ENCODE results near the gene RPTOR. TPM values are rescaled to one million over a fixed set of nuclear protein-coding genes. Genes with fewer than 3 reads are reported as not detected.

The RPTOR gene
- total RNA-seq, 1 experiment from 2014 or later = 19.8 TPM

DNA sequence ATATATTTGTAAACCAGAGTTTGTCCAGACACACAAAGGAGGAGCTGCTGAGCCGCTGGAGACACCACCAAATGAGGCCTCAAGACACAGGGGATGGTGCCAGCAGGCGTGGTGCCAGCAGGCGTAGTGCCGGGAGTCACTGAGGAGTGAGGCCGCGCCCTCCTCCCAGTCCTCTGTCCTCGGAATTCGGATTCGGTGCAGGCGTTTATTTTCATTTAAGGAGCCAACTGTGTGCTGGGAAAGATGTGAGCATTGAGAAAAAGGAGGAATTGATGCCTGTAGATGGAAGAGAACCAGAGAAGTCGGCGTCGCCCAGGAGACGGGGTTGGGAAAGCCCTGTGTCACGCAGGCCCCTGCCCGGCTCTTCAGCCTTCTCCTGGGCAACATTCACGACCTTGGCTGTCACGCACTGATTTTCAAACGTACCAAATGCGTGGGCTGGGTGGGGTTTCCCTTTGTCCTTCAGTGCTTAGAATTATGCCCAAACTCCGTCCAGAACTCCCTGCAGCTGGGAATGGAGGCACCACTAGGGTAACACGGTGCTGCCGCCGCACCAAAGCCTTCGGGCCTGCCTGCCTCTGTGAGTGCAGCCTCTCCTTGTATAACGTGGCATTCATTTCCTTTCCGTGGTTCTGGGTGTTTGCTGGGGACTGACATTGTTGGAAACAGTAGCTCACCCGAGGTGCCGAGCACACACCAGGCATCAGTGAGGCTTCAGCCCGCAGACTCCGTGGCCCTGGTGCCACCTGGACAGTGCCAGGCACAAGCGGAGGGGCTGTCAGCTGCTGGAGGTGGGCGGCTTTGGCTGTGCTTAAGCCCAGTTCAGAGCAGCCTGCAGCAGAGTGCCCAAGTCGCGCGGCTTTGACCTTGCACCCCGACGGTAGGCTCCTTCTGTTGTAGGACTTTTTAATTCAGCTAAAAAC is 398.0 kb downstream of the RPTOR start:
- in situ Hi-C loops (cut with HindIII; ENCODE audit: low pct_unique_long_range_greater_than_20kb, low sequenced_read_pairs) = no loop called here
- DNase-seq (ENCODE audit: low read depth) = no peak

DNA sequence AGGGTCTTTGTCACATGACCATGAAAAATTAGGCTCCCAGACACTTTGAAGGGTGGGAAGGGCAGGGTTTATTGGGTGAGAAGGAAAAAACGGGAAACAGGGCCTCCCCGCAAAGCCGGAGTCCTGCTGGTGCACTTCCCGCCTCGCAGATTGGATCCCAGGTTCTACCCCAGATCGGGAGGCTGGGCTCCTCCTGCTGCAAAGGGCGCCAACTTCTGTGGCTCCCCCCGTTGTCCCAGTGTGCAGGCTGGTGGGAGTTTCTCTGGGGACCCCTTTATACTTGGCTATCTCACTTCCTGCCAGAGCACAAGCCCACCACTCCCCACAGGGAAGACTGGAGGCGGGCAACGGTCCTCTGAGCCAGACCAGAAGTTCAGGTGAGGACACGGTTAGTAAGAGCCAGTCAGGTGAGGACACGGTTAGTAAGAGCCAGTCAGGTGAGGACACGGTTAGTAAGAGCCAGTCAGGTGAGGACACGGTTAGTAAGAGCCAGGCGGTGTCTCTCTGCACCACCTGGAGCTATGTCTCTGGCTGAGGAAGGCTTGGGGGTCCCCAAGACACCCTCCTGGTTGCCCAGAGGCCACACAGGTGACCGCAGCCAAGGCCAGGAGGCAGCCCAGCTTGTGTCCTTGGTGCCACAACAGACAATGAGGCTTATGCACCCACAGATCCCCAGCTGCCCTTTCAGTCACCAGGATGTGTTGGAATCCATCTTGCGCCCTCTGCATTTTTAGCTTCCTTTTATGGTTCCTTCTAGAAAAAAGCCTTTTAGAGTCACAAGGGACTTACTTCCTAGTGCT is 398.9 kb downstream of the RPTOR start:
- in situ Hi-C loops (cut with HindIII; ENCODE audit: low pct_unique_long_range_greater_than_20kb, low sequenced_read_pairs) = no loop called here
- no peak for DNase-seq (ENCODE audit: low read depth)

DNA sequence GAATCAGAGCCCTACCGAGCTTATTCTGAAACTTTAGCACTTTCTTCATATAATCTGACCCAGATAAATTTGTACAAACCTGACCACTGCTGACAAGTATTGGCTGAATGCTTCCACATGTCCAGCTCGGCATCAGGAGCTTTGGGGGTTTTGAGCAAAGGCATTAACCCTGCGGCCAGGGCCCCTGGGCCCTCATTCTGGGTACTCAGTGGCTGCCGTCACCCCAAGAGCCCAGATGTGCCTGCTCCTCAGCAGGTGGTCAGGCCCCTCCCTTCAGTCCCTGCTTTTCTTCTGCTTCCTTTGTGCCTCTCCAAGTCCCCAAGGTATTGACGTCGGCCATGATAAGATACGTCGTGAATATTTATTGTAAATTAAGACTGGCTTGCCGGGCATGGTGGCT is 399.7 kb downstream of the RPTOR start:
- no peak for DNase-seq (ENCODE audit: low read depth)
- in situ Hi-C loops (cut with HindIII; ENCODE audit: low pct_unique_long_range_greater_than_20kb, low sequenced_read_pairs) = no loop called here

DNA sequence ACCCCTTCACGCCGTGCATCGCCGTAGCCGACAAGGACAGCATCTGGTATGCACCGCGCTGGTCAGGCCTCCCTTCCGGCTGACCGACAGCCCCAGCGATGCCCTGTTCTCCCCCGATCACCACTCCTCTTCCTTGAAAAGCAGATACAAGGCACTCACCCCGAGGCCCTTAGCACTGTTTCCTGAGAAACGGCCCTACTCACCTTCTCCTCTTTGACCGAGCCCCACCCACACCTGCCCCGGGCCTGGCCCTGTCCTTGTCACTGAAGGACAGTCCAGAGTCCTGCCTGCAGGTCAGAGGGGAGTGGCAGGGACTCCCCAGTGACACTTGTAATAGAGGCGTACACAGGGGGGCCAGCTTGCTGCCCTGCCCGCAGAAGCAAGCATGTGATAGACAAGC is 401.1 kb downstream of the RPTOR start:
- in situ Hi-C loops (cut with HindIII; ENCODE audit: low pct_unique_long_range_greater_than_20kb, low sequenced_read_pairs) = no loop called here

DNA sequence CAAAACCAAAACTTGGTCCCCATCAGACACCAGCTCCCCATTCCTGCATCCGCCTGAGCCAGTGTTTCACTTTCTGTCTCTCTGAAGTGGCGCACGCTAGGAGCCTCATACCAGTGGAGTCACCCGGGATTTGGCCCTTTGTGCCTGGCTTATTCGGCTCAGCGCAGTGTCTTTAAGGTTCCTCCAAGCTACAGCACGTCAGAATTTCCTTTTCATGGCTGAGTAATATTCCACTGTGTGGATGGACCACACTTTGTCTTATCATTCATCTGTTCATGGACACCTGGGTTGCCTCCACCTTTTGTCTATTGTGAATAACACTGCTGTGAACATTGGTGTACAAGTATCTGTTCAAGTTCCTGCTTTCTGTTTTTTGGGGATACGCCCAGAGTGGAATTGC is 401.8 kb downstream of the RPTOR start:
- DNase-seq (ENCODE audit: low read depth) = no peak
- in situ Hi-C loops (cut with HindIII; ENCODE audit: low pct_unique_long_range_greater_than_20kb, low sequenced_read_pairs) = no loop called here

More for the DNA sequence above, 401.1 kb downstream of the RPTOR start:
- no peak for DNase-seq (ENCODE audit: low read depth)

DNA sequence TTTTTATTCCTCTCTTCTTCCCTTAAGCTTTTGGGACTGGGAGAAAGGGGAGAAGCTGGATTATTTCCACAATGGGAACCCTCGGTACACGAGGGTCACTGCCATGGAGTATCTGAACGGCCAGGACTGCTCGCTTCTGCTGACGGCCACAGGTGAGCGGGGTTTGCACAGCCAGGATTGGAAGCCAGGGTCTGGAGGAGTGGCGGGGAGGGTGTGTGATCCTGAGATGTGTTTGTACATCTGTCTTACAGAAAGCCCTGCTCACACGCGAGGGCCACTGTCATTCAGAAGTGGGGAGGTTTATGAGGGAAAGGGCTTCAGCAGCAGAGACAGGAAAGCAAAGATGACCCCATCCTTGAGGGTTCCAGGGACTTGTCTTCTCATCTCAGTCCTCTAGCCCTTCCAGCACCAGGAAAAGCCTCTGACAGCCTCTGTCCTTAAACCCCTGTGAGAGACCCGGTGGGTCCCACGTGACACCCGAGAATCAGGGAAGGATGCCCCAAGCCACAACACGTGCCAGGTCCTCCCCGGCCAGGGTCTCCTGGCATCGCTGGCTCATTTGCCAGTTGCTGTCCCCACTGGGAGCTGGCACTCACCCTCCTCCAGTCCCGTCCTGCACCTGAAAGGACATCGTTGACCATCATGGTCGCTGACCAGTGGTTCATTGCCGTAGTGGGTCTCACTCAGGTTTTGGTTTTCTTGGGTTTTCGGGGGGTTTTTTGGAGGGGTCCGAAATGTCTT is 402.7 kb downstream of the RPTOR start:
- in situ Hi-C loops (cut with HindIII; ENCODE audit: low pct_unique_long_range_greater_than_20kb, low sequenced_read_pairs) = no loop called here
- no peak for DNase-seq (ENCODE audit: low read depth)

DNA sequence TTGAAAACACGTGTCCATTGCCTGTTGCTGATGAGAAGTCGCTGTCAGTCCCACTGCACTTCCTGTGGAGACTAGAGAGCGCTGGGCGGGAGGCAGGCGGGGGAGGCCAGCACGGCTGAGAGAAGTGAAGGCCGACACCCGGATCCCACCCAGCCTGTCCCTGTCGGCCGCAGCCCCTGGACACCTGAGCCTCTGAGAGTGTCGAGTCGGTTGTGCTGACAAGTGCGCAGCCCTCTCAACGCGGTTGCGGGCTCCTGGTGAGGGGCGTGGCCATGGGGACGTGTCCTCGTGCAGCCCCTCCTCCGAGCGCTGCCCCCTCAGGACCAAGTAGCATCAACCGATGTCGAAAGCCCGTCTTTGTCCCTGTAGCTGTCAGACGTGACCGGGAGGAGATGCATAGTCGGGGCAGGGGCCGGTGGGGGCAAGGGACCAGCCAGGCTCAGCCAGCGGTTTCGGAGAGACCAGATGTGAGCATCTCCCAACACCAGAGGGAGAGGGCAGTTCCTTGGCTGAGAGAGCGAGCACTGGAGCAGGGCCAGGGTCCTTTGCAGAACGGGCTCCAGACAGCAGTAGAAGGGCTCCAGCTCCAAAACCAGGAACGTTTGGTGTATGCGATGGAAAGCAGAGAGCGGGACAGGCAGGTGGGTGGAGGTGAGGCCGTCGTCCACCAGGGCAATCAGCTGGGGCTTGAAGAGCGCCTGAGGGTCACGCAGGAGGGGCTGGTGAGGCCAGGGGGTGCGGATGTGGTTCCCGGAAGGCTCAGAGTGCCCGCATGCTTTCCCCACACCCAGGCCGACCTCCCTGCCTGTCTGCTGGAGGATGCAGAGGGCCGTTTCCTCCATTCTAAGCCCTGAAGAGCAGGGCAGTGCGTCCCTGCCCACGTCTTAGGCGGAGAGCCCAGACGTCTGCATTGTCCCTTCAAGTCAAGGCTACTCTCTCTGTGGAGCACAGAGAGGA is 403.7 kb downstream of the RPTOR start:
- no peak for DNase-seq (ENCODE audit: low read depth)
- in situ Hi-C loops (cut with HindIII; ENCODE audit: low pct_unique_long_range_greater_than_20kb, low sequenced_read_pairs) = no loop called here

DNA sequence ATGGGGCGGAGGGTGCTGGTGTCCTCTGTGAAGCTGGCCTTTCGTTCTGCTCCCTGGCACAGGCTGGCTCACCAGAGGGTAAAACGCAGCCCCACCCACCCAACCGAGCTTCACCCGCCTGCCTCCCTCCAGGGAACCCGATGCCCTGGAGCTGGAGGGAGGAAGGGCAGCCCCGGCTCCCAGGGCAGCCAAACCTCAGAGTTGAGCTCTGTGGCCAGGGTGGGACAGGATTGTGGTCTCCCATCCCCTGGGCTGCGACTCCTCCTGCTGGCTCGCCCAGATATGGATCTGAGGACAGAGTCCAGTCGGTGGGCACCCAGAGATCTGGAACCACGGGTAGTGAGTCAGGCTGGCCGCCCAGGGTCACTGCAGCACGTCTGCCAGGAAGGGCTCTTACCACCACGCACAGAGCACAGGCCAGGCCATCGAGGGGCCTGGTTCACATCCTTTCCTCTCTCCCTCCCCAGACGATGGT is 404.4 kb downstream of the RPTOR start:
- DNase-seq (ENCODE audit: low read depth) = no peak
- in situ Hi-C loops (cut with HindIII; ENCODE audit: low pct_unique_long_range_greater_than_20kb, low sequenced_read_pairs) = no loop called here

DNA sequence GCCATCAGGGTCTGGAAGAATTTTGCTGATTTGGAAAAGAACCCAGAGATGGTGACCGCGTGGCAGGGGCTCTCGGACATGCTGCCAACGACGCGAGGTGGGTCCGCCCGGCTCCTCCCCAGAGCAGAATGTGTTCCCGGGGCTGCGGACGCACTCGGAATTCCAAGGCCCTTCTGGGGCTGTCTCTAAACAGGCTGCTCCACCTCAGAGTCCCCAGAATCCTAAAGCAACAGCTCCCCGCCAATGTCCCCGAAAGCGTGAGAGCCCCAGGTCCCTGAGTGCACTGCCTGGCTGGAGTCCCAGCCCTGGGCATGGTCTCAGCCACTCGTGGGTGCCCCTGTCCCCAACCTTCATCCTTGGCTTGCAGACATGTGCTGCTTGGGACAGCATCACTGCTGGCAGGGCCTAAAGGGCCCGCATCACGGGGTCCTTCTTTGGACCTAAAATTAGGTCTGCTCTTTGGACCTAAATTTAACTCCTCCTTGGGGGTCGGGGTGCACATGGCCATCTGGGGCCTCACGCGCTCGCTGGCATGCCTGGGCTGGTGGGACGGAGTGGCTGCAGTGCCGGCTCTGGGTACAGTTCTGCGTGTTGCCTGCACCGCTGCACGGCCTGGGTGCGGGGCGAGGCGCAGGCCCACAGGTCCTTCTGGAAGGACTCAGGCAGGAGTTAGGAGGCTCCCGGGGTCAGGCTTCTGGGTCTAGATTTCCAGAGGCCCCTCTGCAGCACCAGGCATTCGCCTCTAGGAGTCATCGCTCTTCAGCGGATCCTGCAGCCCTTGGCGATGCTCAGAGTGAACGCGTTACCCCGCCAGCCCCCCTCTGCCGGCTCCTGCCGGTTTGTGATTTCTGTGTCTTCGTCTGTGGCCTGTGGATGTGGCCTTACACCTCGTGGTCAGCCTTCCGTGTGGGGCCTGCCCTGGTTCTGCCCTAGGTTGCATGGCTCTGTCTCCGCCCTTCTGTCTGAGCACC is 405.1 kb downstream of the RPTOR start:
- in situ Hi-C loops (cut with HindIII; ENCODE audit: low pct_unique_long_range_greater_than_20kb, low sequenced_read_pairs) = no loop called here
- no peak for DNase-seq (ENCODE audit: low read depth)

DNA sequence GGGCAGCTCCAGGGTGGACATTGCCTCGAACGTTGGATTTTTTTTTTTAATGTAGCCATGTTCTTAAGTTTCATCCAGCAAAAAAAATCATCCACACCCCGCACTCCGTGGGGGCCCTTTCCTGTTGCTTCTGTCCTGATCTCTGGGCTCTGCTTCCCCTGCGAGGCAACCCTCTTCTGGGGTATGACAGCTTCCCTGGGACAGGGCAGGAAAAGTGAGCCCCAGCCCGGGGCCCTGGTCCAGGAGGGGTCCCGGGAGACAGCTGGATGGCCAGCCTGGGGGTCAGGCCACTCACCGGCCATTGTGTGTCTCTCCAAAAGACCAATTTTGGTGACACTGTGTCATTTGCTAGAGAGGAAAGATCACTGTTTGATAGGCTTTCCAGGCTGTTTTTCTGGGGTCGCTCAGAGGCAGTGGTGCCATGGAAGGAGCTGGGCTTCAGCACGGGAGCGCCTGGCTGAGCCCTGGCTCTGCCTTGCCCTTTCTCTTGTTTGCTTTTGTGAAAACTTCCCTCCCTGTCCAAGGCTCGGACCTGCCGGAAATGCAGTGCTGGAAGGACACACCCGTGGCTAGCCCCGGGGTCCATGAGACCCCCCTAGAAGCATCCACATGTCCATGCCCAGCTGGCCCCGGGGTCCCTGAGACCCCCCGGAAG is 406.0 kb downstream of the RPTOR start:
- no peak for DNase-seq (ENCODE audit: low read depth)
- in situ Hi-C loops (cut with HindIII; ENCODE audit: low pct_unique_long_range_greater_than_20kb, low sequenced_read_pairs) = no loop called here

DNA sequence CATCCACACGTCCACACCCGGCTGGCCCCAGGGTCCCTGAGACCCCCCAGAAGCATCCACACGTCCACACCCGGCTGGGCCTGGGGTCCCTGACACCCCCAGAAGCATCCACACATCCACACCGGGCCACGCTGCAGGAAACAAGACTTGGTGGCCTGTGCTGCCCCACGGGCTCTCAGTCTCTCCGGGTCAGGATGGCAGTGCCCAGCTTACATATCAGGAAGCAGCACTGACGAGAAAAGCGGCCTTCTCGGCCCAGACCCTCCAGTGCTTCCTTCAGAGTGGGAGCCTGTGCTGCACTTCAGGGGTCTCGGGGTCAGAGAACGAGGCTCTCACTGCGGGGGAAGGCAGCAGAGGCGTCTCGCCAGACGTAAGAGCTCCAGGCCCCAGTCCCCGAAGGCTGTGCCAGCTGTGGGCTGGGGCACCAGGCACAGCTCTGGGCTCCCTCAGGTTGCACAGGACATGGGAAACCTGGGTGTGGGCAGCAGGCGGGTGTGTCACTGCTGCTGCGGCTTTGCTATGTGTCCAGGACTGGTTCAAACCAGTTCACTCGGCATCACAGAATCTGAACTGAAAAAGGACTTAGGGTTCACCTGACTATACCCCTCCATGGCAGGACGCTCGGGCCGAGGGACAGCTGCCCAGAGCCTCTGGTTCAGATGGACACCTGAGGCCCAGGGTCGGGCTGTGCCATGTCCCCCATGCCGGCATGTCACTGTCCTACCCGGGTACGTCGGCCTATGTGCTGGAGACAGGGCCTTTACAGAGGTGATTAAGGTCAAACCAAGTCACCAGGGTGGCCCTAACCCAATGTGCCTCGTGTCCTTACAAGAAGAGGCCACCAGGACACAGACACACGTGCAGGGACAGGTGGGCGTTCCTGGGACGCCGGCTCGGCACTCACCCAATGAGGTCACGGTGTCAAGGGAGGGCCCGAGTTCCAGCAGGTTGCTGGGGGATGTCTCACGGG is 406.8 kb downstream of the RPTOR start:
- in situ Hi-C loops (cut with HindIII; ENCODE audit: low pct_unique_long_range_greater_than_20kb, low sequenced_read_pairs) = no loop called here
- no peak for DNase-seq (ENCODE audit: low read depth)

DNA sequence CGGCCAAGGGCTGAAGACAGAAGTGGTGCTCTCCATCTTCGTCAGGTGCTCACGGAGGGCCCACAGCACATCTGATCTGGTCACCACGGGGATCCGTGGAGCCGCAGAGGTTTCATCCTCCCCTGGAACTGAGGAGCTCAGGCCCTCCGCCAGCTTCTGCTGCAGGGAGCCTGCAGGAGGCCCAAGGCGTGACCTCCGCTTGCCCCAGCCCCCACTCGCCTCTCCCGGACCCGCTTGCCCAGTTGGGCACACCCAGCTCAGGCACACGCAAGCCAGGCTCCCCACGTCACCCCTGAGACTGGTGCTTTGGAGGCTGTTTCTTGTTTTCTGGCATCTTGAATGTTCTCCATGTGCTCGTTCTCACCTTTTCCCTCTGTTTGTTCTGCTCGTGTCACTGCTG is 407.7 kb downstream of the RPTOR start:
- in situ Hi-C loops (cut with HindIII; ENCODE audit: low pct_unique_long_range_greater_than_20kb, low sequenced_read_pairs) = no loop called here
- no peak for DNase-seq (ENCODE audit: low read depth)

DNA sequence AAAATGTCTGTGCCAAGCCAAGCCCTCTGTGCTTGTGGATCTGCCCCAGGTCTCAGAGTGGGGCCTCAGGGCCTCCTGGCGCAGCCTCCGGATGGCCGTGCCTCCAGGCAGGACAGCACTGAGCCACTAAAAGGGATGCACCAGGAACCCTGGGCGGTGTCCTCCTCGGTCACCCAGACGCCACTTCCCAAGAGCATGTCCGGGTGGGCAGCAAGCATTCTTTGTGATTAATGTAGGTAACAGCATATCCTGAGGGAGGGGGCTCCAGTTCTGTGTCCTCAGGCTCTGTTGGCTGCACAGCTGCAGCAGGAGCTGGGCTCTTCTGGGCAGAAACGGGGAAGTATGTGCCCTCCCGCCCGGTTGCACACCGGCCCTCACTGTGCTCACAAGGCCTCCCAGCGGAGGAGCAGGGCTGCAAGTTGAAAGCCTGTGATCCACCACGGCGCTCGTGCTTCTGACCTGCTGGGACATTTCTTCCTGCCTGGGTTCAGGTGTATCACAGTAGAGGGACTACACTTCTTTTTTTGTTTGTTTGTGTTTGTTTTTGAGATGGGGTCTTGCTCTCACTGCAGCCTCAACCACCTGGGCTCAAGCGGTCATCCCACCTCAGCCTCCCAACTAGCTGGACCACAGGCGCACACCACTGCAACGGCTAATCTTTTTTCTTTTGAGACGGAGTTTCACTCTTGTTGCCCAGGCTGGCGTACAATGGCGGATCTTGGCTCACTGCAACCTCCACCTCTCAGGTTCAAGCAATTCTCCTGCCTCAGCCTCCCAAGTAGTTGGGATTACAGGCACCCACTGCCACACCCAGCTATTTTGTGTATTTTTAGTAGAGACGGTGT is 409.1 kb downstream of the RPTOR start:
- in situ Hi-C loops (cut with HindIII; ENCODE audit: low pct_unique_long_range_greater_than_20kb, low sequenced_read_pairs) = no loop called here
- no peak for DNase-seq (ENCODE audit: low read depth)

DNA sequence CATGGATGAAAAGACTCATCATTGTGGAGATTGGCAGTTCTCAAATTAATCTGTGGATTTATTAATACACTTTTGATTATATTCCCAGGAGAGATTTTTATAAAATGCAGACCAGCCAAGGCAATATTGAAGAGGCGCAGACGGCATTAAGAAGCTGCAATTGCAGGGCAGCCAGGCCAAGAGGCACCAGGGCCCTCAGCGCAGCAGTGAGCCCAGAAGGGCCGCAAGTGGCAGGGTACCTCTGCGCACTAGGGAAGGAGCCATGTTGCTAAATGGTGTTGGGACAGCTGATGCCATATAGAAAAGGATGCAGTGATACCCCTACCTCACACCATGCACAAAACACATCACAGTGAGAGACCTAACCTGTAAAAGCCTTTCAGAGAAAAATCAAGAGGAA is 410.4 kb downstream of the RPTOR start:
- DNase-seq (ENCODE audit: low read depth) = no peak
- in situ Hi-C loops (cut with HindIII; ENCODE audit: low pct_unique_long_range_greater_than_20kb, low sequenced_read_pairs) = no loop called here
